IPS-20b (cell line): ENCODE measurements around the gene YES1.
A peak's percentile ranks its signal among the peaks of the same experiment; 100 is the strongest.
"Not testable (repeated sequence)": the region's sequence is repeated elsewhere in the genome, so short reads cannot be mapped to it uniquely, and the experiment has no call there.

Experiments used
- H3K27ac ChIP-seq: one replicate; pipeline ENCODE4 v1.5.1; 2013; ENCODE audit warnings: low read length
- H3K27me3 ChIP-seq: 2 replicates; pipeline ENCODE4 v1.6.1; 2013; ENCODE audit warnings: mild to moderate bottlenecking, low read length, inconsistent platforms; ENCODE audit not compliant: insufficient read depth
- H3K36me3 ChIP-seq: 2 replicates; pipeline ENCODE4 v1.6.1; 2013; ENCODE audit warnings: low read depth, mild to moderate bottlenecking, inconsistent platforms, low read length, moderate library complexity; ENCODE audit not compliant: insufficient read depth
- H3K4me1 ChIP-seq: 2 replicates; pipeline ENCODE4 v1.6.1; 2013; ENCODE audit warnings: mild to moderate bottlenecking, control low read depth, inconsistent platforms, low read length, moderate library complexity; ENCODE audit not compliant: insufficient read depth
- H3K4me3 ChIP-seq: 2 replicates; pipeline ENCODE4 v1.5.1; 2013; ENCODE audit warnings: mild to moderate bottlenecking, low read length, inconsistent platforms
- H3K9ac ChIP-seq: 2 replicates; pipeline ENCODE4 v1.6.1; 2013; ENCODE audit warnings: low read depth, mild to moderate bottlenecking, inconsistent platforms, low read length, moderate library complexity
- H3K9me3 ChIP-seq: 2 replicates; pipeline ENCODE4 v1.6.1; 2013; ENCODE audit warnings: mild to moderate bottlenecking, low read depth, low read length, inconsistent platforms; ENCODE audit not compliant: insufficient read depth

The YES1 gene

DNA sequence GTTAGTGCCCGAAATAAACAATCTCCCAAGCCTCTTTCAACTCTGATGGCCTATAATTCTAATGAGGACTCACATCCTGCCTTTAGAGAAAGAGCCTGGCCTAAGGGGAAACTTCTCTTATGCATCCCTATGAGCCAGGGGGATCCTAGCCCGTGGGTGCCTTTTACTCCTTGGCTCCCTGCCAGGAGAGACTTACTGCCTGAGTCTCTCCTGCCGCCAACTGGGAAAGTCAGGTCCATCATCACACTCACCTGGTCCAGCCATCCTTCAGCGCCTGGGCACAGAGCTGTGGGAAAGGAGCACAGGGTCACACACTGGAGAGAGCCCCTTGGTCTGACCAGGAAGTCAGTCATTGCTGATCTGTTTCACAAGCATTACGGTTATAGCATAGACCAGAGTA lies 123.7 kb downstream of the YES1 start:
- peaks cover 18% of the 10 kb centered on the region for H3K4me1 ChIP-seq
- H3K27ac ChIP-seq, result no peak overlapping the region
- H3K27me3 ChIP-seq, result no peaks in the 10 kb centered on the region
- H3K4me3 ChIP-seq, result no peak overlapping the region
- no peak overlapping the region for H3K9ac ChIP-seq
- H3K36me3 ChIP-seq, result peaks cover 43% of the 10 kb centered on the region
- H3K9me3 ChIP-seq, result no peaks in the 10 kb centered on the region

DNA sequence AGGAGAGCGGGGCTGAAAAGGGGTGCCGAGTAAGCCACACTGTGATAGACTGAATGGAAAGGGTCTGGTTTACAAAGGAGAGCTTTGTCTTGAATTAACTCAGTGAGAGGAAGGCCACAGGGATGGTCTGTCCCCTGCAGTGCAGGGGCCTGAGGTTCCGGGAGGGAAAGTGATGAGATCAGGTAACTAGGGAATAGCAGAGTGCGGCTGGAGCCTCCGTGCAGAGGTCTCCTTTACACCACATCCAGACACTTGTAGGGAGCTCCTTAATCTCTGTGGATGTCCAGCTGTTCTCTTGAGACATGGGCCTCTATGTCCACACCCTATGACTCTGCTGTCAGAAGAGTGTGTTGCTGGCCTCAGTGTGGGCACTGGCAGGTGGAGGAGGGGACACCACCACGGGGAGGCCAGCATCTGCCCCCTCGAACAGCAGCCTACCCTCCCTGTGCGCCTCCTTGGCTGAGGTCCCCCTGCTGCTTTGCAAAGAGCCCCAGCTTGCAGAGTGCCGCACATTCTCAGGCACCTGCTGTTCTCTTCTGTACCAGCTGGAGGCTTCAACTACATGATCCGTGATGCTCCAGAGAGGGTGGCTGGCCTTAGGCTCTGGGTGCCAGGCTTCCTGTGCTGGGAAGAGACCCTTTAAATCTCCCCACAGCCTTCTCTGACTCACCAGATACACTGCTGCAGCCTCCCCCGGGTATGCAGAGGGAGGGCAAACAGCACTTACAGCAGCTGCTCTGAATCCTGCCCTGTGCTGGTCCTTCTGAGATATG lies 125.5 kb downstream of the YES1 start:
- H3K36me3 ChIP-seq, result peaks cover 40% of the 10 kb centered on the region
- no peak overlapping the region for H3K27ac ChIP-seq
- no peaks in the 10 kb centered on the region for H3K9me3 ChIP-seq

DNA sequence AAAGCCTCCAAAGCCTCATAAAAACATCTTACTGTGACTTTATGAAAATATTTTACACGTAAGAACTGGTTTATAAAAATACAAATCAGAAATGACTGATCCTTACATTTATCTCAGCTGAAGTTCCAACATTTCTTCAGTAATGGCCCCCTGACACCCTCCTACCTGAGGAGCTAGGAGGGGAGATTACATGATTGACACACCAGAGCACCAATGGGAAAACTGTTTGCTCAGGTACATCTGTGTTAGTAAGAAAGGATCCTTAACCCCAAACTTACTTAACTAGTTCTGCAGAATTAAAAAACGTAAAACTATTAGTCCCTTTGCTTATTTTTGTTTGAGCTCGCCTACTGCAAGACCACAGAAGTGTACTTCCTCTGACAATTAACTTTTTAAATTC lies 126.6 kb downstream of the YES1 start:
- no peaks in the 10 kb centered on the region for H3K27me3 ChIP-seq
- no peak overlapping the region for H3K9ac ChIP-seq
- peaks cover 18% of the 10 kb centered on the region for H3K4me1 ChIP-seq
- H3K4me3 ChIP-seq, result peak overlapping the region; percentile 32; the same call in 1 of the 2 replicates
- H3K27ac ChIP-seq, result no peak overlapping the region
- H3K36me3 ChIP-seq, result peaks cover 41% of the 10 kb centered on the region
- H3K9me3 ChIP-seq, result no peaks in the 10 kb centered on the region

More for the DNA sequence above, 125.5 kb downstream of the YES1 start:
- Histone ChIP-seq H3K27me3 (no peaks in the 10 kb centered on the region), H3K4me3 (peak overlapping the region; percentile 32; the same call in 1 of the 2 replicates), H3K4me1 (peaks cover 18% of the 10 kb centered on the region), H3K9ac (no peak overlapping the region)

DNA sequence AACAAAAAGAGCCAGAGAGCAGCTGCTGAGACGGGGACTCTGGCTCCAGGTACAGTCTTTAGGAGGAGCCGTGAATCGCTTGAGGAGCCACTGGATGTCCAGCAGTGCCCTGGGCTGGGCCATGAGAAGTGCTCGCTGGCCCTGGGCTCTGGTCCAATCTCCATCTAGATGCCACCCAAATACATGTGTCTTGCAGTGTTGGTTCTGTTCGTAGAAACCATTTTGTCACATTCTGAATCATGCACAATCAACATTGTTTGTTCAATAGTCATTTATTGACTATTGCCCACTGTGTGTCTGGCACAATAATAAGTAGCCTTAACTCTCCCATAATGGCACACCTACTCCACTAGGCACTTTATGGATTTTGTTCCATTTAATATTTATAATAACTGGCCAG lies 128.5 kb downstream of the YES1 start:
- Histone ChIP-seq H3K4me1 (peaks cover 18% of the 10 kb centered on the region), H3K27me3 (no peaks in the 10 kb centered on the region), H3K9ac (no peak overlapping the region), H3K4me3 (no peak overlapping the region), H3K27ac (no peak overlapping the region), H3K36me3 (peaks cover 47% of the 10 kb centered on the region), H3K9me3 (no peaks in the 10 kb centered on the region)

DNA sequence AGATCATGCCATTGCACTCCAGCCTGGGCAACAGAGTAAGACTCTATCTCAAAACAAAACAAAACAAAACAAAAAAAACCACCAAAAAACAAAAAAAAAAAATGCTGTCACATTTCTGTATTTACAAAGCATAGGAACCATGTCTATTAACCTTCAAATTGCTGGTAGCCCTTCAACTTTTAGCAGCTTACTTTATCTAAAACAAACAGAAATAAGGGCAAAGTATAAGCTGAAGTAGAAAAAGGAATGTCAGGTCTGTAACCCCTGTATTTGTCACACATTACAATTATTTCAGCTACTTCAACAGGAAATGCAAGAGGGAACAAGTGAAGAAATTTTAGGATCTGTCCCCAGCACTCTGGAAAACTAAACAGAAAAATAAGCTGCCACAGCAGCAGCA lies 129.2 kb downstream of the YES1 start:
- Histone ChIP-seq H3K4me1 (peaks cover 14% of the 10 kb centered on the region), H3K9ac (no peak overlapping the region), H3K27me3 (no peaks in the 10 kb centered on the region), H3K27ac (no peak overlapping the region), H3K9me3 (no peaks in the 10 kb centered on the region), H3K4me3 (no peak overlapping the region), H3K36me3 (peaks cover 54% of the 10 kb centered on the region)

DNA sequence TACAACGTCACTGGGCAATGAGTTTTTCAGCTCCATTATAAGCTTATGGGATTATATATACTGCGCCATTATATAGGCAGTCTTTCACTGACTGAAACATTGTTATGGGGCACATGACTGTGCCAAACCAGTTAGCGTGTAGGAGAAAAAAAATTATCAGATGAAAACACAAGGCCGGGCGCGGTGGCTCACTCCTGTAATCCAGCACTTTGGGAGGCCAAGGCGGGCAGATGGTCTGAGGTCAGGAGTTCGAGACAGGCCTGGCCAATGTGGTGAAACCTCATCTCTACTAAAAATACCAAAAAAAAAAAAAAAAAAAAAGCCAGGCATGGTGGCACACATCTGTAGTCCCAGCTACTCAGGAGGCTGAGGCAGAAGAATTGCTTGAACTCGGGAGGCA lies 129.6 kb downstream of the YES1 start:
- H3K9ac ChIP-seq, H3K27ac ChIP-seq, H3K27me3 ChIP-seq, H3K4me3 ChIP-seq, H3K9me3 ChIP-seq: not testable (repeated sequence)
- H3K36me3 ChIP-seq, result peaks cover 58% of the 10 kb centered on the region
- peaks cover 14% of the 10 kb centered on the region for H3K4me1 ChIP-seq

DNA sequence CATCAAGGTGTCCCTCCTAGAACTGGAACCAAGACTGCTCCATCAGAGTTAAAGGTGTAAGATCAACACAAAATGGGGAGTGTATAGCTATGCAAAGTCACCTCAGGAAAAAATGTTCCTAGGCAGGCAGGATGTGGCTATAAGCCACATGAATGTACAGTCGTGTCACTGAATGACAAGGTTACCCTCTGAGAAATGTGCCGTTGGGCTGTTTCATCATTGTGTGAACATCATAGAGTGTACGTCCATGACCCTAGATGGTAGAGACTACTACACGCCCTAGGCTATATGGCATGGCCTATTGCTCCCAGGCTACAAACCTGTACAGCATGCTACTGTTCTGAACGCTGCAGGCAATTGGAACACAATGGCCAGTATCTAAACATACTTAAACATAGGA lies 130.1 kb downstream of the YES1 start:
- peaks cover 62% of the 10 kb centered on the region for H3K36me3 ChIP-seq
- no peaks in the 10 kb centered on the region for H3K9me3 ChIP-seq
- no peak overlapping the region for H3K4me3 ChIP-seq
- no peaks in the 10 kb centered on the region for H3K27me3 ChIP-seq
- H3K27ac ChIP-seq, result no peak overlapping the region
- H3K4me1 ChIP-seq, result peaks cover 11% of the 10 kb centered on the region
- no peak overlapping the region for H3K9ac ChIP-seq

DNA sequence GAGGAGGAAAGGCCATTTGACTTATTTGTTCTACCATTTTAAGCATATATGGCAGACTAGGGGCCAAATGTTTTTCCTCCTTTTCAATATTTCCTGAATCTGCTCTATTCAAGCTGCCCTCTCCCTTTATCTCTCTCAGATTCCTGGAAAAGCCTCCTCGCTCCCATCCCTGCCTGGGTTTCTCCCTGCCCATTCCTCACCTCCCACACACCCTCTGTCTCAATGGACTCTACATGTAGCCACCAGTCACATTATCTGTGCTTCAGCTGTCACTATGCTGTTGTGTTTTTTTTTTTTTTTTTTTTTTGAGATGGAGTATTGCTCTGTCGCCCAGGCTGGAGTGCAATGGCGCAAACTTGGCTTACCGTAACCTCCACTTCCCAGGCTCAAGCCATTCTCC lies 131.7 kb downstream of the YES1 start:
- H3K36me3 ChIP-seq, result peaks cover 78% of the 10 kb centered on the region
- H3K4me3 ChIP-seq, result no peak overlapping the region
- H3K27ac ChIP-seq, result no peak overlapping the region
- H3K4me1 ChIP-seq, result peaks cover 1% of the 10 kb centered on the region; the same call in 1 of the 2 replicates
- no peaks in the 10 kb centered on the region for H3K27me3 ChIP-seq
- H3K9me3 ChIP-seq, result no peaks in the 10 kb centered on the region
- H3K9ac ChIP-seq, result no peak overlapping the region

DNA sequence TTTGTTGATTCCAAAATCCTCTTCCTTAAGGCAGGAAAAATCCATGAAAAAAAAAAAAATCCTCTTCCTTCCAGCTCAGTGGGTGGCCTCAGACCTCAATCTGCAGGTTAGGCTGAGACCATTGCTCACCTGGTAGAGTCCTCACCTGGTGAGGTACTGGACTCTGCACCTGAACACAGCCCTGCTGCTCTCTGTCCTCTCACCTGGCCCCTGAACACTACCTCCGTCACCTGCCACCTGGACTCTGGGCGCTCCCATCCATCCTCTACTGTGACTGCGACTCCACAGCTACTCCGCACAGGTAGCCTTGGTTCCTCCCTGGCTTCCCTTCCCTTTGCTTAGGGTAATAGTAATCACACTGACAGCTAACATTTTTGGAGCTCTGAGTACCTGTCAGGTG lies 132.5 kb downstream of the YES1 start:
- Histone ChIP-seq H3K36me3 (peaks cover 84% of the 10 kb centered on the region), H3K4me3 (no peak overlapping the region), H3K27ac (no peak overlapping the region), H3K27me3 (no peaks in the 10 kb centered on the region), H3K4me1 (no peaks in the 10 kb centered on the region), H3K9ac (no peak overlapping the region), H3K9me3 (no peaks in the 10 kb centered on the region)

DNA sequence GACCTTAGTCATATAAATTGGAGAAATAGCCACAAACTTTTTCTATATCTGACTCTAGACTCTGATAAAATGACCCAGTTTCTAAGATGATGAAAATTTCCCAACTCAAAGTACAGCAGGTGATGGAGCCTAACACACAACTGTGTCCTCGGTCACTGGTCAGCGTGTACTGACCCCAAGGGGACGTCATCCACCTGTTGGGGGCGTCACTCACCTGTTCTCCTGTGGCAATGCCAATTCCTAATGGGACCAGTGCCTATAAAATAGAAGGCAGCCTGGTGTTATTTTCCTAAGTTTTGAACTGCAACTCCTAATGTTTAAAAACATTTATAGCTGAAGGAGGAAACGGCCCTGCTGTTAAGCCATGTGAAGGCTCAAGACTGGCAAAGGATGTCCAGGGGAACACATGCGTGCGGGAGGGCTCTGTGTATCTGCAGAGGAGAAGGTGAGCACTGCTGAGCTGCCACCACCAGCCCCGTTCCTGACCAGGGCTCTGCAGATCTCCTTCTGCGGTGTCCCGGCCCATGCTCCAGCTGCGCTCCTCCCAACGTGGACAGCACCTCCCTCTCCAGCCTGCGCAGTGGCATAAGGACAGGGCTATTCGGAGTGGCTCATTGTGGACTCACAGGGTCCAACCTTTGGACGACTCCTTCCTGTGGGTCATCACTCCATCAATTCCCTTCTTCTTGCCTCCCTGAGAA lies 133.4 kb downstream of the YES1 start:
- no peaks in the 10 kb centered on the region for H3K4me1 ChIP-seq
- H3K9me3 ChIP-seq, result no peaks in the 10 kb centered on the region
- no peak overlapping the region for H3K9ac ChIP-seq
- no peak overlapping the region for H3K4me3 ChIP-seq
- H3K36me3 ChIP-seq, result peaks cover 91% of the 10 kb centered on the region
- H3K27me3 ChIP-seq, result no peaks in the 10 kb centered on the region
- H3K27ac ChIP-seq, result no peak overlapping the region

DNA sequence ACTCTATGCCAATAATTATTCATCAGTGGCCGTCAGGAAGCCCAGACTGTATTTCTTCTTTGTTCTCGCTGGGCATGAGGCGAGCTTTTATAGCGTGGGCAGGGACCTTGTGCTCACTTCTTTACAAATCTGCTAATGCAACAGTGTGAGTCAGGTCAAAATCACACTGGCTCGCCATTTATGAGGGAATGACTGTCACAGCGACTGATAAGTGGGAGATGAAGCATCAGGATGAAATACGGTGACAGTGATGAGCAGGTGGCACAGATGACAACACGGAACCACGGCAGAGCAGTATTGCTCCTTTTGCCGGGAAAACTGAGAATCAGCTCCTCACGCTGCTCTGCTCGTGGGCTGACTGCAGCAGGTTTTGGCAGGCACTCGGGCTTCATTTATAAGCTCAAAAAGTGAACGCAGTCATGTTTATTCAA lies 134.1 kb downstream of the YES1 start:
- no peaks in the 10 kb centered on the region for H3K9me3 ChIP-seq
- H3K27ac ChIP-seq, result no peak overlapping the region
- H3K4me1 ChIP-seq, result no peaks in the 10 kb centered on the region
- H3K36me3 ChIP-seq, result peaks cover 91% of the 10 kb centered on the region
- no peak overlapping the region for H3K4me3 ChIP-seq
- H3K27me3 ChIP-seq, result no peaks in the 10 kb centered on the region
- no peak overlapping the region for H3K9ac ChIP-seq

DNA sequence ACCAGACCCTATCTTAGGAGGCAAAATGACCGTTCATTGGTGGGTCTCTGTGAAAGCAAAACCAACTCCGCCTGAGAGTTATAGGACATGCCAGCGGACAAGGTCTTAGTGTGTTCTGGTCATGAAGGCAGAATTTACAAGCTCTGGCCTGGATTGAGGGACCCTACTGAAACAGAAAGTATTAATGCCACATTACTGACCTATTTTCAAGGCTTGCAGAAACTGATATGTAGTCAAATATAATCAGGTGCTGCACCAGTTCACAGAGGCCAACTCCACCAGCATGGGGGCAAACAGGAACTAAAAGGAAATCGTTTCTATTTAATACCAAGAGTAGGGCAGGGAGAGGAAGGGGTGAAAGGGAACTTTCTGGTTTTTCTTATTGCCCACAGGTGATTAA lies 134.9 kb downstream of the YES1 start:
- no peak overlapping the region for H3K9ac ChIP-seq
- no peaks in the 10 kb centered on the region for H3K4me1 ChIP-seq
- H3K27ac ChIP-seq, result no peak overlapping the region
- no peaks in the 10 kb centered on the region for H3K9me3 ChIP-seq
- H3K27me3 ChIP-seq, result no peaks in the 10 kb centered on the region
- H3K4me3 ChIP-seq, result no peak overlapping the region
- peaks cover 93% of the 10 kb centered on the region for H3K36me3 ChIP-seq
